HG02938 (cell line): ENCODE data around the gene SLC26A8.
"Not testable (repeated sequence)": the region's sequence is repeated elsewhere in the genome, so short reads cannot be mapped to it uniquely, and the experiment has no call there.

Experiments used
- ATAC-seq: cut with Tn5 transposase; IDR thresholded peaks from one replicate; pipeline ENCODE4 v1.9.1; 2021; ENCODE audit warnings: mild to moderate bottlenecking, moderate library complexity; ENCODE audit not compliant: unreplicated experiment

Gene SLC26A8

GRCh38 chr6:36018339-36018738 is 6.1 kb downstream of the SLC26A8 start:
- ATAC-seq = no peak

GRCh38 chr6:36015666-36016065 is 8.8 kb downstream of the SLC26A8 start:
- ATAC-seq = no peak

GRCh38 chr6:36000451-36000850 is 24.0 kb downstream of the SLC26A8 start:
- ATAC-seq = no peak

- ATAC-seq = no peak
These were observed 31.3 kb downstream of the SLC26A8 start for GRCh38 chr6:35993150-35993549.

GRCh38 chr6:35988047-35988446 is 36.4 kb downstream of the SLC26A8 start:
- ATAC-seq = not testable (repeated sequence)

GRCh38 chr6:35984701-35985100 is 39.7 kb downstream of the SLC26A8 start:
- no peak for ATAC-seq

GRCh38 chr6:35980991-35981645 is 43.3 kb downstream of the SLC26A8 start:
- ATAC-seq = no peak

GRCh38 chr6:35980126-35980525 is 44.3 kb downstream of the SLC26A8 start:
- not testable (repeated sequence) for ATAC-seq

- ATAC-seq = no peak
These were observed 47.1 kb downstream of the SLC26A8 start for GRCh38 chr6:35977308-35977707.

- no peak for ATAC-seq
These were observed 50.7 kb downstream of the SLC26A8 start for GRCh38 chr6:35973670-35974222.

GRCh38 chr6:35972471-35973367 is 51.7 kb downstream of the SLC26A8 start:
- ATAC-seq = no peak

- no peak for ATAC-seq
These were observed 54.3 kb downstream of the SLC26A8 start for GRCh38 chr6:35970181-35970580.

GRCh38 chr6:35969646-35970045 is 54.8 kb downstream of the SLC26A8 start:
- no peak for ATAC-seq

GRCh38 chr6:35968821-35969220 is 55.6 kb downstream of the SLC26A8 start:
- ATAC-seq = no peak

GRCh38 chr6:35967076-35967774 is 57.2 kb downstream of the SLC26A8 start:
- ATAC-seq = no peak

GRCh38 chr6:35962779-35963560 is 61.5 kb downstream of the SLC26A8 start:
- no peak for ATAC-seq

- ATAC-seq = no peak
These were observed 64.3 kb downstream of the SLC26A8 start for GRCh38 chr6:35960187-35960586.

- ATAC-seq = no peak
These were observed 68.5 kb downstream of the SLC26A8 start for GRCh38 chr6:35955970-35956369.

- ATAC-seq = no peak
These were observed 68.9 kb downstream of the SLC26A8 start for GRCh38 chr6:35955521-35955920.

- ATAC-seq = no peak
These were observed 69.4 kb downstream of the SLC26A8 start for GRCh38 chr6:35955071-35955470.
